PFSK-1 (cell line): Measurements from ENCODE around the gene OR51L1.

Source experiments
- REST ChIP-seq, 2 experiments: IDR thresholded peaks; 2 replicates each; pipeline versions ENCODE4 v1.6.1 to v1.8.0; 2011 to 2012; ENCODE audit warnings: low read depth in 2 of 2, low read length in 2 of 2, control low read depth in 1 of 2, inconsistent platforms in 1 of 2, mild to moderate bottlenecking in 1 of 2, moderate library complexity in 1 of 2; ENCODE audit not compliant: insufficient read depth in 1 of 2
- SIN3A ChIP-seq: IDR thresholded peaks from 2 replicates; pipeline ENCODE4 v1.6.1; 2012; ENCODE audit warnings: mild to moderate bottlenecking, low read length, moderate library complexity, borderline replicate concordance; ENCODE audit not compliant: insufficient read depth

GRCh38 chr11:5004424-5005274 lies 10.0 kb downstream of the OR51L1 start:
- TF ChIP-seq SIN3A, result no peak
- TF ChIP-seq REST (IDR thresholded peaks at IDR 0.05; ENCODE audit: insufficient read depth in 1 of 2, low read depth in 2 of 2, low read length in 2 of 2), result no peak
